PC-3 (cell line): ENCODE results near the gene FAM98B. TPM values are rescaled to one million over a fixed set of nuclear protein-coding genes. Genes with fewer than 3 reads are reported as not detected.
A peak's percentile ranks its signal among the peaks of the same experiment; 100 is the strongest.

Experiments used
- ATAC-seq: fragments of 200-7000 bp; cut with Tn5 transposase; 2 replicates; pipeline ENCODE4 v1.9.1; 2020; ENCODE audit warnings: mild to moderate bottlenecking, moderate library complexity
- BruUV-seq: library from RNA; stranded (reverse); fragments of 400-500 nt; replicated peaks from 2 replicates; lab custom pipeline; 2021; lab: Mats Ljungman, UMichigan
- CTCF ChIA-PET: fragments of 300-600 bp; sonication (Branson Sonifier 250); formaldehyde crosslinking; loops from one replicate; lab custom pipeline; 2022; ENCODE audit warnings: antibody characterized with exemption; lab: Charles Lee
- POLR2A ChIA-PET: fragments of 300-600 bp; sonication (Branson Sonifier 250); formaldehyde crosslinking; loops from one replicate; lab custom pipeline; 2022; ENCODE audit warnings: antibody characterized with exemption; ENCODE audit not compliant: unreplicated experiment; lab: Charles Lee
- DNase-seq: peaks from one replicate; pipeline ENCODE4 v3.0.0-alpha.2; 2015
- H2AFZ ChIP-seq: fragments of 300-600 bp; sonication (generic); 2 replicates; pipeline ENCODE4 v1.6.0; 2016; ENCODE audit warnings: antibody characterized with exemption, low read length
- H3F3A ChIP-seq: fragments of 300-600 bp; sonication (generic); one replicate; pipeline ENCODE4 v1.6.0; 2017; ENCODE audit warnings: antibody characterized with exemption, low read length, control low read depth, mild to moderate bottlenecking; ENCODE audit not compliant: unreplicated experiment
- H3K27ac ChIP-seq: fragments of 300-600 bp; sonication (generic); 2 replicates; pipeline ENCODE4 v1.5.1; 2016; ENCODE audit warnings: mild to moderate bottlenecking, low read length
- H3K27me3 ChIP-seq: fragments of 300-600 bp; sonication (generic); 2 replicates; pipeline ENCODE4 v1.6.1; 2016; ENCODE audit warnings: low read length, mixed read lengths
- H3K36me3 ChIP-seq: fragments of 300-600 bp; sonication (generic); 2 replicates; pipeline ENCODE4 v1.6.1; 2016; ENCODE audit warnings: low read depth, mixed run types, low read length, mixed read lengths
- H3K4me1 ChIP-seq: fragments of 300-600 bp; sonication (generic); 2 replicates; pipeline ENCODE4 v1.5.1; 2016; ENCODE audit warnings: low read length; ENCODE audit not compliant: insufficient read depth
- H3K4me2 ChIP-seq: fragments of 300-600 bp; sonication (generic); 2 replicates; pipeline ENCODE4 v1.6.0; 2016; ENCODE audit warnings: low read length
- H3K4me3 ChIP-seq: fragments of 300-600 bp; sonication (generic); 2 replicates; pipeline ENCODE4 v1.5.1; 2016; ENCODE audit warnings: mild to moderate bottlenecking, low read length, mixed read lengths
- H3K79me2 ChIP-seq: fragments of 300-600 bp; sonication (generic); 2 replicates; pipeline ENCODE4 v1.6.1; 2017; ENCODE audit warnings: low read length, mixed read lengths
- H3K9ac ChIP-seq: fragments of 300-600 bp; sonication (generic); 2 replicates; pipeline ENCODE4 v1.6.0; 2016; ENCODE audit warnings: mild to moderate bottlenecking, low read length
- H3K9me2 ChIP-seq: fragments of 300-600 bp; sonication (generic); replicated peaks from 2 replicates; pipeline ENCODE4 v1.6.1; 2016; ENCODE audit warnings: mixed run types, low read length, mixed read lengths
- H3K9me3 ChIP-seq: fragments of 300-600 bp; sonication (generic); 2 replicates; pipeline ENCODE4 v1.6.1; 2016; ENCODE audit warnings: low read length, mixed read lengths
- H4K20me1 ChIP-seq: fragments of 300-600 bp; sonication (generic); 2 replicates; pipeline ENCODE4 v1.6.1; 2016; ENCODE audit warnings: low read length, mixed read lengths
- CTCF ChIP-seq: fragments of 300-600 bp; sonication (generic); conservative IDR thresholded peaks from 2 replicates; pipeline ENCODE4 v1.5.1; 2017; ENCODE audit warnings: antibody characterized with exemption, low read depth, mild to moderate bottlenecking, low read length
- EZH2 ChIP-seq: fragments of 300-600 bp; sonication (generic); IDR thresholded peaks from one replicate; pipeline ENCODE4 v1.6.1; 2017; ENCODE audit warnings: antibody characterized with exemption, mild to moderate bottlenecking, low read length; ENCODE audit not compliant: unreplicated experiment
- EZH2phosphoT487 ChIP-seq: fragments of 300-600 bp; sonication (generic); IDR thresholded peaks from 2 replicates; pipeline ENCODE4 v1.6.1; 2018; ENCODE audit warnings: mild to moderate bottlenecking, antibody characterized with exemption, low read length, borderline replicate concordance
- intact Hi-C: fragments of 100-400 bp; cut with micrococcal nuclease; formaldehyde crosslinking; loops from 2 replicates; pipeline ENCODE4 v1.9.0; 2023
- total RNA-seq: library from RNA; depleted of rRNA; stranded (reverse); fragments of >200 nt; gene quantifications from 2 replicates; pipeline ENCODE4 v1.2.3, GENCODE V29; 2014

Gene FAM98B
- total RNA-seq, 1 experiment from 2014 or later = 7.8 TPM

DNA sequence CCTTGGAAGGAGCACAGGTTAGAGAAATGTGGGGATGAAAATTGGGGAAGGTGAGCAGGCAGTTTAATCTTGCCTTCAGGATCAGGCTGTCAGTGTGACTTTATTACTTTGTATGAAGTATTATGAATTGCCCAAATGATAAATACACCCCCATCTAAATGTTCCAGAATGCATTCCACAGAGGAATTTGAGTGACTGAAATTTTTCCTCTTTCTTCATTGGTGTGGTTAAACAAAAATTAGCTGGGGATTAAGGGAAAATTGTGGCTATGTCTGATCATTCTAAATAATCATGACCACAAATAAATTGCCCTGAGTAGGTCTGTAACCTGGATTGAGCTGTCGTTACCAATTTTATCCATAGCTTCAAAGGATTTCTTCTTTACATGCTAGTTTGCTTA lies 33.5 kb downstream of the FAM98B start:
- BruUV-seq = no TSS peak
- Histone ChIP-seq H3K9me2 (no peaks in the 10 kb centered on the region), H3K9me3 (no peaks in the 10 kb centered on the region), H3K4me2 (no peak overlapping the region), H3K36me3 (peaks cover 15% of the 10 kb centered on the region; the same call in 1 of the 2 replicates), H4K20me1 (no peaks in the 10 kb centered on the region), H3K4me1 (no peaks in the 10 kb centered on the region), H3K4me3 (no peak overlapping the region), H3K27me3 (no peaks in the 10 kb centered on the region), H3F3A (no peaks in the 10 kb centered on the region), H3K79me2 (no peaks in the 10 kb centered on the region), H2AFZ (no peak overlapping the region), H3K9ac (no peak overlapping the region), H3K27ac (no peak overlapping the region)
- TF ChIP-seq CTCF = no peak
- TF ChIP-seq EZH2phosphoT487 = no peak
- no peak for TF ChIP-seq EZH2
- no peak for DNase-seq
- ChIA-PET POLR2A (no interaction called here), CTCF (no interaction called here)
- intact Hi-C loops = no loop called here
- no peak for ATAC-seq

DNA sequence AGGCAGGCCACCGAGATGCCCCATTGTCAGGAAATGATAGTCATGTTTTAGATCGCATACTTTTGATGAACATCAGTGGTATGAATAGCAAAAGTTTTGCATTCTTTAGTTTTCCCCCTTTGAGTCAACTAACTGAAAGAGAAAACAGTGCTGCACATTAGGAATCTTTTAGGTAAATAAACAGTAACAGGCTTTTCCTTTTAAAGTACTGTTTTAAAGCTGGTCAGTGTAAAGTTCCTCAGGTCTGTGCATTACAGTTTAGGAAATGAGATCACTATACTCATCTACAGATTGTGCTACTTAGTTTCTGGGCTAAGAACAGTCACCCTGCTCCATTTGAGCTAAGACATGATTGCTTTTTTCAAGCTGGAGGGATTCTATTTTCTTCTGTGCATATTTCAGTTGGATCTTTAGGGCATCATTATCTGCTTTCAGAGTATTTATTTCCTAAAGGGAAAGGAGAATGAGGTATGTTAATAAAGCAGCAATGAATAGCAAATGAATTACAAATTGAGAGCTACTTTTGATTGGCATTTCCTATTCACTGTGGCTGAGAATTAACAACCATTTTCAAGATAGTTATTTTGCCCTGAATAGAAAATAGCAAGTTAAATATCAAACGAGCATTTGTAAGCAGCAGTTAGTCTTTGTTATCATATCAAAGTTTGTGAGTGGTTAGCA lies 36.5 kb downstream of the FAM98B start:
- ChIA-PET CTCF (no interaction called here), POLR2A (interaction anchor here (0.6 kb wide), 1 partner anchor 570 kb away, joined by 10 read pairs; no protein-coding TSS in a partner anchor)
- ATAC-seq (no peak), DNase-seq (no peak)
- Histone ChIP-seq H4K20me1 (no peaks in the 10 kb centered on the region), H2AFZ (no peak overlapping the region), H3K79me2 (no peaks in the 10 kb centered on the region), H3K36me3 (peaks cover 4% of the 10 kb centered on the region; the same call in 1 of the 2 replicates), H3K27ac (no peak overlapping the region), H3K9ac (no peak overlapping the region), H3K27me3 (no peaks in the 10 kb centered on the region), H3K4me1 (no peaks in the 10 kb centered on the region), H3K4me2 (no peak overlapping the region), H3K9me3 (no peaks in the 10 kb centered on the region), H3K9me2 (no peaks in the 10 kb centered on the region), H3K4me3 (no peak overlapping the region), H3F3A (no peaks in the 10 kb centered on the region)
- intact Hi-C loops = no loop called here
- BruUV-seq = no TSS peak
- TF ChIP-seq CTCF (no peak), EZH2phosphoT487 (no peak), EZH2 (no peak)

DNA sequence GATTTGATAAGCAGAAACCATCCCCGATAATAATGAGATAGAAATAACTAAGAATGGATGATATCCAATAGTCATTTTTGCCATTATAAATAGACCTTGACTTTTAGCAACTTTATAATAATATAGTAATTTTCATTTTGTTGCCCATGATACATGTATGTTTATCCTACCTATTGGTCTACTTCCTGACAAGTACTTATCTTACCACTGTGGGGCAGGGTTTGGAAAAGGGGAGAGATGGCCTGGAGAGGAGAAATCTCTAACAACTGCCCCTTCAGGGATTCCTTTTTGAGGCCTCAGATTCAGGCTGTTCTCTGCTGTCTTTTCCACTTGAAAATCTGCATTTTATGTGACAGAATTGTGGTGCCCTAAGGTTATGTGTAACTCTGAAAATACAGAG lies 42.2 kb downstream of the FAM98B start:
- no TSS peak for BruUV-seq
- Histone ChIP-seq H3K36me3 (no peaks in the 10 kb centered on the region), H3K4me1 (no peaks in the 10 kb centered on the region), H3K79me2 (no peaks in the 10 kb centered on the region), H3K9ac (no peak overlapping the region), H3K27me3 (no peaks in the 10 kb centered on the region), H3K9me3 (no peaks in the 10 kb centered on the region), H4K20me1 (no peaks in the 10 kb centered on the region), H3K4me3 (no peak overlapping the region), H3K4me2 (no peak overlapping the region), H3F3A (no peaks in the 10 kb centered on the region), H3K27ac (no peak overlapping the region), H2AFZ (no peak overlapping the region), H3K9me2 (no peaks in the 10 kb centered on the region)
- CTCF ChIA-PET = no interaction called here
- TF ChIP-seq EZH2phosphoT487 = no peak
- peak; percentile 19; the same call in 1 of the 2 replicates for TF ChIP-seq CTCF
- no peak for TF ChIP-seq EZH2
- DNase-seq (no peak), ATAC-seq (no peak)
- POLR2A ChIA-PET = no interaction called here
- intact Hi-C loops = no loop called here
